Thyroid gland (tissue), 4 donors: ENCODE measurements around the gene ST3GAL4. TPM values are rescaled to one million over a fixed set of nuclear protein-coding genes. Genes with fewer than 3 reads are reported as not detected.
"Not testable (repeated sequence)": the region's sequence is repeated elsewhere in the genome, so short reads cannot be mapped to it uniquely, and the experiment has no call there.

Experiments
- DNase-seq, 2 donors: peaks; one replicate each; pipeline ENCODE4 v3.0.0-alpha.2; 2019
- H3K27ac ChIP-seq, 3 donors: fragments of 200-600 bp; sonication (generic); 1 replicate in 2 of 3; 2 replicates in 1 of 3; pipeline ENCODE4 v1.5.1; 2016 to 2019; ENCODE audit warnings: mild to moderate bottlenecking in 1 of 3, moderate library complexity in 1 of 3
- H3K27me3 ChIP-seq: fragments of 200-600 bp; sonication (generic); one replicate; pipeline ENCODE4 v1.5.1; 2019
- H3K36me3 ChIP-seq, 2 donors: fragments of 200-600 bp; sonication (generic); one replicate each; pipeline ENCODE4 v1.5.1; 2016 to 2019
- H3K4me1 ChIP-seq, 2 donors: fragments of 200-600 bp; sonication (generic); one replicate each; pipeline ENCODE4 v1.5.1; 2017 to 2019
- H3K4me3 ChIP-seq, 3 donors: fragments of 200-600 bp; sonication (generic); replicated peaks in 1 of 3; 1 replicate in 2 of 3; 2 replicates in 1 of 3; pipeline ENCODE4 v1.5.1; 2016; ENCODE audit warnings: mild to moderate bottlenecking in 1 of 3
- H3K9me3 ChIP-seq: fragments of 200-600 bp; sonication (generic); one replicate; pipeline ENCODE4 v1.5.1; 2017
- CTCF ChIP-seq, 6 experiments: fragments of 200-600 bp in 3 of 6; fragments of 450-650 bp in 3 of 6; sonication (generic) in 3 of 6; IDR thresholded peaks; one replicate each; pipeline ENCODE4 v1.5.1; 2016 to 2019; ENCODE audit warnings: antibody characterized with exemption in 6 of 6, mild to moderate bottlenecking in 2 of 6, inconsistent platforms in 1 of 6, moderate library complexity in 1 of 6
- POLR2A ChIP-seq, 2 donors: fragments of 450-650 bp; IDR thresholded peaks; one replicate each; pipeline ENCODE4 v1.6.1; 2017; ENCODE audit warnings: antibody characterized with exemption in 2 of 2, mild to moderate bottlenecking in 2 of 2, moderate library complexity in 1 of 2
- WGBS, 2 donors: methylation state at CpG; one replicate each; pipeline ENCODE4 v1.1.5; 2017; 5-methylcytosine and 5-hydroxymethylcytosine counted together
- intact Hi-C: fragments of 100-400 bp; cut with DNase I; formaldehyde crosslinking; loops from one replicate; pipeline ENCODE4 v1.15.1; 2023
- total RNA-seq, 4 donors: library from RNA; depleted of rRNA; stranded (reverse); fragments of >200 nt; gene quantifications; one replicate each; pipeline ENCODE4 v1.2.3, GENCODE V29; 2016

Gene ST3GAL4, protein sequence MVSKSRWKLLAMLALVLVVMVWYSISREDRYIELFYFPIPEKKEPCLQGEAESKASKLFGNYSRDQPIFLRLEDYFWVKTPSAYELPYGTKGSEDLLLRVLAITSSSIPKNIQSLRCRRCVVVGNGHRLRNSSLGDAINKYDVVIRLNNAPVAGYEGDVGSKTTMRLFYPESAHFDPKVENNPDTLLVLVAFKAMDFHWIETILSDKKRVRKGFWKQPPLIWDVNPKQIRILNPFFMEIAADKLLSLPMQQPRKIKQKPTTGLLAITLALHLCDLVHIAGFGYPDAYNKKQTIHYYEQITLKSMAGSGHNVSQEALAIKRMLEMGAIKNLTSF
- 10 to 100 TPM in 3 of 4 donors, 1 to 10 TPM in 1; 5.3 to 33.9 (median 26.4) TPM for total RNA-seq

DNA sequence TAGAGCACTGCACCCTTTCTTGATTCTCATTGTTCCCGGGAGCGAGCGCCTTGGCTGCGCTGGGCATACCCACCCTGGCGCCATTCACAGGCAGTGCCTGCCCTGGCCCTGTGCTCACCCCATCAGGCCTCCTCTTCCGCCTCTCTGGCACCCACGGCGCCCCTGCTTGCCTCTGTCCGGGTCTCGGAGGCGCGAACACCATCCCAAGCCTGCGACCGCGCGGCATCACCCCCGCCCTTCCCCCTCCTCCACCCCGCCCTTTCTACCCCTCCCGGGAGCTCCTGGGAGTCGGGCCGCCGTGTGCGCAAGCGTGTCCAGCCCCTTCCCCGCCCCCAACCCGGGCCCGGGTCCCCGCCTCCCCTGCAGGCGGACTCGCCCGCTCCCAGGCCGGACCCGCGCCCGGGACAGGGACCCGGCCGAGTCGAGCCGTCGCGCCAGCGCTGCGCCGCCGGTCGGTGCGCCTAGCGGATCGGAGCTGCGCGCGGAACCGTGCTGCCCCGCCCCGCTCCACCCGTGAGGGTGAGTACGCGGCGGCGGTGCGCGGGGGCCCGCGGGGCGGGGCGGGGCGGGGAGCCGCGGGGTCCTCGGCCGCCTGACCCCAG lies at the start of gene ST3GAL4:
TSS of gene ST3GAL4 (plus strand) at position 363 of the 602 bp plus-strand sequence. CDS start 50,470 bp downstream, outside the sequence.
- 0 to 2% methylated on average over 13 to 17 of the region's 71 CpGs for WGBS, 2 donors
- peak in 1 of 2 donors; percentile 35 for TF ChIP-seq POLR2A (IDR thresholded peaks at IDR 0.05)
- no peak for TF ChIP-seq CTCF (IDR thresholded peaks at IDR 0.05)
- H3K4me1 ChIP-seq, result peaks cover 11 to 40% of the 10 kb centered on the region in 2 donors

GRCh38 chr11:126305699-126306098 lies 49.8 kb upstream of the ST3GAL4 start:
- Histone ChIP-seq H3K27me3 (no peaks in the 10 kb centered on the region), H3K36me3 (no peaks in the 10 kb centered on the region), H3K9me3 (no peaks in the 10 kb centered on the region), H3K27ac (no peak overlapping the region), H3K4me3 (no peak overlapping the region), H3K4me1 (peaks cover 6 to 7% of the 10 kb centered on the region in 2 donors)
- intact Hi-C loops, result no loop called here
- DNase-seq, result no peak
- 92 to 95% methylated on average over 4 of the region's 4 CpGs for WGBS, 2 donors
- TF ChIP-seq CTCF (IDR thresholded peaks at IDR 0.05), result no peak
- TF ChIP-seq POLR2A (IDR thresholded peaks at IDR 0.05), result no peak

More for the DNA sequence above, at the start of gene ST3GAL4:
- Histone ChIP-seq H3K9me3 (no peaks in the 10 kb centered on the region), H3K36me3 (no peaks in the 10 kb centered on the region), H3K4me3 (peak within 1 kb of the TSS; percentile 3 to 43 (median 39)), H3K27ac (peak within 1 kb of the TSS; percentile 61 to 63 (median 62)), H3K27me3 (no peaks in the 10 kb centered on the region)
- DNase-seq, result peak; percentile 62 to 65
- intact Hi-C loops, result no loop called here

DNA sequence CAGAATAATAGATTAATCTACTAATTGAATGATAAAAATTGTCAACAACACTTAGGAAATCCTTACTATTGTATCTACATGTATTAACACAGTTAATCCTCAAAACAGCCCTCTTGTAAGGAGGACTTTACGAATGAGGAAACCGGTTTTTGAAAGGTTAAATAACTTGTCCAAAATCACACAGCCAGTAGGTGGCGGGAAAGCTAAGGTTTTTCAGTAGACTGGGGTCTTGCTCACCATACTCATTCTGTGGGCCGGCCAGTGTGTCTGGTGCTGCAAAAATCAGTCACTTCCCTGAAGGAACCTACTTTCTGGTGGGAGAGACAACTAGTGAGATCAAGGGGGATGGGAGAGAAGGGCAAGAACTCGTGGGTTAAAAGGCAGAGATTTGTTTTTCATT lies 47.8 kb upstream of the ST3GAL4 start:
- no peak for TF ChIP-seq POLR2A (IDR thresholded peaks at IDR 0.05)
- TF ChIP-seq CTCF (IDR thresholded peaks at IDR 0.05), result no peak
- H3K27ac ChIP-seq, result no peak overlapping the region
- 47 to 54% methylated on average over 5 of the region's 5 CpGs for WGBS, 2 donors
- no peak overlapping the region for H3K4me3 ChIP-seq
- H3K36me3 ChIP-seq, result no peaks in the 10 kb centered on the region
- H3K4me1 ChIP-seq, result peaks cover 6 to 10% of the 10 kb centered on the region in 2 donors
- no peaks in the 10 kb centered on the region for H3K27me3 ChIP-seq
- DNase-seq, result no peak
- no peaks in the 10 kb centered on the region for H3K9me3 ChIP-seq
- intact Hi-C loops, result no loop called here

- Histone ChIP-seq H3K27ac (no peak overlapping the region), H3K4me1 (peaks cover 6 to 10% of the 10 kb centered on the region in 2 donors), H3K27me3 (no peaks in the 10 kb centered on the region), H3K4me3 (no peak overlapping the region), H3K9me3 (no peaks in the 10 kb centered on the region), H3K36me3 (no peaks in the 10 kb centered on the region)
- TF ChIP-seq POLR2A (IDR thresholded peaks at IDR 0.05), result no peak
- no peak for TF ChIP-seq CTCF (IDR thresholded peaks at IDR 0.05)
- WGBS, 2 donors, result 78 to 82% methylated on average over 4 of the region's 4 CpGs
- intact Hi-C loops, result no loop called here
- no peak for DNase-seq
Measured at GRCh38 chr11:126308271-126308671, 47.2 kb upstream of the ST3GAL4 start.

GRCh38 chr11:126308771-126309170 lies 46.7 kb upstream of the ST3GAL4 start:
- DNase-seq, intact Hi-C loops, H3K27me3 ChIP-seq, H3K36me3 ChIP-seq, H3K4me3 ChIP-seq, H3K9me3 ChIP-seq, H3K4me1 ChIP-seq, H3K27ac ChIP-seq: not testable (repeated sequence)
- 95 to 96% methylated on average over 4 of the region's 4 CpGs for WGBS, 2 donors
